Endothelial cell of hepatic sinusoid (primary cell): ENCODE results near the gene FAM3A.

Experiments
- in situ Hi-C: cut with HindIII; loops from 2 replicates; pipeline ENCODE4 v1.10.0; 2017; ENCODE audit warnings: low sequenced_read_pairs

Gene FAM3A

DNA sequence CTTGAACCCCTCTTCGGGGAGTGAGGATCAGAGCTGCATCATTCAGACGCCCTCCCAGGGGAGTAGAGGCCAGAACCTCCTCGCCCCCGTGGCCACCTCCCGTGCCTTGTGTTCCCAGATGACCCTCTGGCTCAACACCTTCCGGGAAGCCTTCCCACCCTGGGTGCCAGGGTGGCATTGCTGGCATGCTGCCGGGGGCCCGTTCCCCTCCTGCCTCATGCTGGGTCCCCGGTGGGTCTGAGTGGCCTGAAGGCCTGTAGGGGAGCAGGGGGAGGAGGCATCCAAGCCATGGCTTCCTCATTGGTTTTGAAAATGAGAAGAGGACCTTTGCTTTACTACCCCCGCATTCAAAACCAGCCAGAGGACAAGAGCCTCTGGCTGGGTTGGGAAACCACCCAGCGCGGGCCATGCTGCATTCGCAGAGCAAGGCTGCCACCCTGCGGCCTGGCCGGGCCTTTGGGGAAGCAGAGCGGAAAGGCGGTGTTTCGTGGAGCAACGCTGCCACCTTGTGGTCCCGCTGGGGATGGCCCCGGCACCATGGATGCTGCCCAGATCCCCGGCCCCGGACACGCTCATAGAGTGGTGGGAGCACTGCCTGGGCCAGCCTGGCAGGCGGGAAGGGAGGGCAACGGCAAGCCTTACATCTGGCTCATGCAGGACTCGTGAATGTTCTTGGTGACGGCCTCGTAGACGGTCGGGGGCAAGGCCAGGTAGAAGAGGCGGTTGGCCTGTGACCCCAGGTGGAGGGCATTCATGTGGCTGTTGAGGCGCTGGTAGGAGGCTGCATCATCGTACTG is 18.7 kb upstream of the FAM3A start:
- in situ Hi-C loops: no loop called here

DNA sequence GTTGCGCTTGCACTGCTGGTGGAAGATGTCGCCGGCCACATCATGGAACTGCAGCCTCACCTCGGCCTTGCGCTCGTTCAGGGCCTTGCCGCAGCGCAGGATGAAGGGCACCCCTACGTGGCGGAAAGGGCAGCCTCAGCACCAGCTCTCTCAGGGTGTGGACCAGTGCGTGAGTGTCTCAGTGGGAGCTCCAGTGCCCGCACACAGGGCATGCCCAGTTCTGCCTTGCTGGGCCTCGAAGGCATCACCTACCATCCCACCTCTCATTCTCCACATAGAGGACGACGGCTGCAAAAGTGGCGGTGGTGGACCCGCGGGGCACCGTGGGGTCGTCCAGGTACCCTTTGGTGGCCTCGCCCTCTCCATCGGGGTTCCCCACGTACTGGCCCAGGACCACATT is 16.7 kb upstream of the FAM3A start:
- in situ Hi-C loops: no loop called here

DNA sequence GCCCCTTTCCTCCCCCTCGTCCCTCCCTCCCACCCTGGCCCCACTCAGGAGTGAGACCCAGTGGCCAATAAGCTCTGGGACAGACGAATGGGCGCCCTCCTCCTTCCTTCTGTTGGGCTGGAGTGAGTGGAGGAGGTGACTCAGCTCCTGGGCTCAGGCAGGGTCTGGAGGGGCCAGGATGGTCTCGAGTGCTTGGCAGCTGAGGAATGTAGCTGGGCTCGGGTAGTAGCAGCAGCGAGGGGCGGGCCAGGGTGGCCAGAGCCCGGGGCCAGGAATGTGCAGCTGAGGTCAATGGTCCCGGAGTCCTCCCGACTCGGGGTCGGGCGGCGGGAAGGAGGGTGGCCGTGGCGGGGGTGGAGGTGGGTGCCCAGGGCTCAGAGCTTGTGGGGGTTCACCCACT is 15.6 kb upstream of the FAM3A start:
- in situ Hi-C loops: no loop called here

DNA sequence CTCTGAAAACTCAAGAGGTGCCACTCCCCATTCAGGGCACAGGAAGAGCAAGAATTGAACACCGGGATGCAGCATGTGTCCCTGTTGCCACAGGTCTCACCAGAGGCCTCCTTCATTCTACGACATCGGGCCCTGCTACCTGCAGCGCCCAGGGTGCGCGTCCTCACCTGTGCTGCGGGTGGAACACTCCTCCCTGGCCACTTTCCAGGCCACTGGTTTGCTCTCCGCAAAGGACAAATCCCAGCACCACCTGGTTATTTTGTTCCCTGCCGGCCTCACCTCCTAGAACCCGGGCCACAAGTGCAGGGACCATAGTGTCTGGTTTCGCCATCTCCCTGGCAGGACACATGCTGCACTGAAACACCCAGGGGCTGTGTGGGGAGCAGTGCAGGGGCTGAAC is 14.3 kb upstream of the FAM3A start:
- in situ Hi-C loops: no loop called here

DNA sequence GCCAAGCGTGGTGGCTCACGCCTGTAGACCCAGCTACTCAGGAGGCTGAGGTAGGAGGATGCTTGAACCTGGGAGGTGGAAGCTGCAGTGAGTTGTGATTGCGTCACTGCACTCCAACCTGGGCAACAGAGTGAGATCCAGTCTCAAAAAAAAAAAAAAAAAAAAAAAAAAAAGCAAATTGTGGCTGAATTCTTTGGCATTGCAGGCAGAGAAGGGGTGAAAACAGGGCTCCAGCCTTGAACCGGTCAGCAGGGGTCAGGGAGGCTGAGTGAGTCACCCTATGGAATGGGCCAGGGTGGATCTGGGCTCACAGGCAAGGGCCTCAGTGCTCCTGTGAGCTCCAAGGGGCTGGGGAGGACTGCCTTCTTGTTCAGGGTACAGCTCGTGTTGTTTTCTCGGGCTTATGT is 13.2 kb upstream of the FAM3A start:
- in situ Hi-C loops: no loop called here

GRCh38 chrX:154526901-154527675 is 11.1 kb upstream of the FAM3A start:
- in situ Hi-C loops: no loop called here

- in situ Hi-C loops: no loop called here
Measured at GRCh38 chrX:154525606-154526490, 9.8 kb upstream of the FAM3A start.

- in situ Hi-C loops: no loop called here
Measured at GRCh38 chrX:154519389-154519788, 3.4 kb upstream of the FAM3A start.

- in situ Hi-C loops: no loop called here
Measured at GRCh38 chrX:154517101-154517781, 1.2 kb upstream of the FAM3A start.

- in situ Hi-C loops: no loop called here
Measured at GRCh38 chrX:154516656-154517100, 646 bp upstream of the FAM3A start.

DNA sequence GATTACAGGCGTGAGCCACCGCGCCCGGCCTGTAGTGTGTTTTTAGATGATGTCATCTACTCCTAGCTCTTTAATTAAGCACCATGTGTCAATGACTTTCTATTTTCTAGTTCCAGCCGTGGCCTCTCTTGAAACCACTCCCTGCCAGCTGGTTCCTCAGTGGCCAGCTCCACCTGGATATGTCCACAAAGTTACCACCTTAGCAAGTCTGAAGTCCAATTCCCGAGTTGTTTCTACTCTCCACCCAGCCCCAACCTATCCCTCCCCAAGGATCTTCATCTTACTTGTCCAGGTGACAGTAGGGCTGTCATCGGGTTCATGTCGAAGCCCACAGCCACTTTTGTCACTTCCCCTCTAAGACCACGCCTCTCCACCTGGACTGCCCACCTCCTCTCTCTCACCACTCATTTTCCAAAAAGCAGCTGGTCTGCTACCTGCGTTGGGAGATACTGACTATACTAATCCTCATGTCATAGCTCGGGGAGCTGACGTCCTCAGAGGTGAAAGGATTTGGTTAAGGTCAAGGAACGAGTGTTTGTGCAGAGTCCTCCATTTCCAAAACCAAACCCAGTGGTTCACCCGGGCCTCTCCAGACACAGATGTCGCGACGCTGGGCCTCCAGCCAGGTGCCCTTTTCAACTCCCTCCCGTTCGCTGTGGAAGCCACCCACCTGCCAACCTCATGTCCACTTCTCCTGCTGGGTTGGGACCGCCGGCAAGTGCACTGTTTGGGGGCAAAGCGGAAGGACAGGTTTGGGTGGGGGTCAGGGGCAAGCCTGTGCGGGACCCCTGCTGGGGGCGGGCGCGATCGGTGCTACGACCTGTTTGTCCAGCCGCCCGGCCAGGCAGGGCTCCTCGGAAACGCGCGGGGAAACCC is 704 bp downstream of the FAM3A start:
- in situ Hi-C loops: no loop called here

DNA sequence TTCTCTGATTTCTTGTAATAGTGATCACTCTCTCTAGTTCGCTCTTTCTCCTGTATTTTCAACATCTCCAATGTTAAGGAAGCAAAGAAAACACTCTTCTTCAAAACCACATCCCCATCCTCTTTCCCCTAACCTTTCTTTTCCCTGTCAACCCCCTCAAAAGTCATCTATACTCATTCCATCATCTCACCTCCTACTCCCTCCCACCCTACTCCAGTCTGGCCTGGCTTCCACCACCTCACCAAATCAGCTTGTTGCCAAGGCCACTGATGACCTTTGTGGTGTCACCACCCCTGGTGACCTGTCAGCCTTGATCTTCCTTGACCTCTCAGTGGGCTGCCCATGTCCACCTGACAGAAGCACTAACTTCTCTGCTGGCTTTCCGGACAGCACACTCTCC is 2.3 kb downstream of the FAM3A start:
- in situ Hi-C loops: no loop called here

- in situ Hi-C loops: no loop called here
Measured at GRCh38 chrX:154512879-154513553, 3.0 kb downstream of the FAM3A start.

- in situ Hi-C loops: no loop called here
Measured at GRCh38 chrX:154511761-154512160, 4.3 kb downstream of the FAM3A start.

- in situ Hi-C loops: loop anchor here (10.0 kb wide), 1 partner anchor 65 kb away; the partner anchor contains the start of gene FAM50A
Measured at GRCh38 chrX:154509455-154509854, 6.6 kb downstream of the FAM3A start.

DNA sequence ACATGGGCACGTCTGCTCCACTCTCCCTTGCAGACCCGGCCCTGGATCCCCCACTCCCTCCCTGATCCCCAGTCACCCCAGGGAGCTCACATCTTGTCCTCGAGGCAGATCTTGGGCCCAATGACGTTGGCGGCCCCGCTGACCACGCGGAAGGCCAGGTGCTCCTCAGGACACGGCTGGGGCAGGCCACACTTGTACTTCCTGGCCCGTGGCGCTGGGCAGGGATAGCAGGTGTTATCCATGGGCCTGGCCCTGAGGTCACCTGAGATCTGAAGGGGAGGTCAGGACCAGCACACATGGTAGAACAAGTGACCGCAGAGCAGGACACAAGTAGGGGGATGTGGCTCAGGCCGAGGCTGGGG is 7.7 kb downstream of the FAM3A start:
- in situ Hi-C loops: loop anchor here (10.0 kb wide), 1 partner anchor 64 kb away; the partner anchor contains the start of gene FAM50A

- in situ Hi-C loops: loop anchor here (10.0 kb wide), 1 partner anchor 63 kb away; the partner anchor contains the start of gene FAM50A
Measured at GRCh38 chrX:154507673-154508383, 8.2 kb downstream of the FAM3A start.
